GM12891 (cell line): ENCODE measurements around the gene NOL3.

Experiments
- POLR2A ChIP-seq: IDR thresholded peaks from 2 replicates; pipeline ENCODE4 v1.6.1; 2011; ENCODE audit warnings: low read depth, low read length, control low read depth
- POLR2AphosphoS5 ChIP-seq: IDR thresholded peaks from 2 replicates; pipeline ENCODE4 v1.6.1; 2011; ENCODE audit warnings: low read depth, low read length, control low read depth
- POU2F2 ChIP-seq: IDR thresholded peaks from 2 replicates; pipeline ENCODE4 v1.6.1; 2011; ENCODE audit warnings: low read depth, mild to moderate bottlenecking, control low read depth, low read length, moderate library complexity
- SPI1 ChIP-seq: IDR thresholded peaks from 2 replicates; pipeline ENCODE4 v1.6.1; 2011; ENCODE audit warnings: low read depth, low read length, control low read depth
- TAF1 ChIP-seq: IDR thresholded peaks from 2 replicates; pipeline ENCODE4 v1.6.1; 2011; ENCODE audit warnings: low read depth, low read length, control low read depth

DNA sequence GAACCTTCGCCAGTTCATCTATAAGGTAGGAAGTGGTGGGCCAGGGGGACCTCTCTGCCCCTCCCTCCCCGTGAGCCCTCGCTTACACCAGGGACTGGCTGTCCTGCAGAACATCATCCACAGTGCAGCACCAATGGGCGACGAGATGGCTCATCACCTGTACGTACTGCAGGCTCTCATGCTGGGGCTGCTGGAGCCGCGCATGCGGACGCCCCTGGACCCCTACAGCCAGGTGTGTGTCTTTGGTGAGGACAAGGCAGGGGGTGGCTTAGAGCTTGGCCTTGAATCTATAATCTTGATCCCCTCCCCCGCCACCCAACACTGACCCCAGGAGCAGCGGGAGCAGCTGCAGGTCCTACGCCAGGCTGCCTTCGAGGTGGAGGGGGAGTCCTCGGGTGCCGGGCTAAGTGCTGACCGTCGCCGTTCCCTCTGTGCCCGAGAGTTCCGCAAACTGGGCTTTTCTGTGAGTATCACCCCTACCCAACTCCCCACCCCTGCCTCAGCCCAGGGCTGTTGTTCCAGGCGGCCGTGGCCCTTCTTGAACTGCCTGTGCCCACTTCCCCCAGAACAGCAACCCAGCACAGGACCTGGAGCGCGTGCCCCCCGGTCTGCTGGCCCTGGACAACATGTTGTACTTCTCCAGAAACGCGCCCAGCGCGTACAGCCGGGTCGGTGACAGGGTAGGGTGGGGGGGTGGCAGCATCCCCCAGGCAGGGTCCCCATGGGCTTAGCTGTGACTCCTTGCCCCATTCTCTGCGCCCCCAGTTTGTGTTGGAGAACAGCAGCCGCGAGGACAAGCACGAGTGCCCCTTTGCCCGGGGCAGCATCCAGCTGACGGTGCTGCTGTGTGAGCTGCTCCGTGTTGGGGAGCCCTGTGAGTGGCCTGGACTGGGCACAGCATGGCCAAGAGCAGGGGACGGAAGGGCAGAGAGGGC lies 31.3 kb downstream of the NOL3 start:
- TF ChIP-seq POLR2A (no peak), SPI1 (no peak), POLR2AphosphoS5 (no peak), TAF1 (no peak), POU2F2 (no peak)
